Natural killer cell (primary cell): Measurements from ENCODE around the gene ADRM1. TPM values are rescaled to one million over a fixed set of nuclear protein-coding genes. Genes with fewer than 3 reads are reported as not detected.

ENCODE experiments used
- ATAC-seq, 3 donors: fragments of 150-1000 bp in 2 of 3; fragments of 200-7000 bp in 1 of 3; cut with Tn5 transposase; 1 replicate in 1 of 3; 2 replicates in 2 of 3; pipeline ENCODE4 v1.10.0; 2021; ENCODE audit warnings: mild to moderate bottlenecking in 2 of 3, moderate library complexity in 2 of 3
- DNase-seq, 2 donors: peaks; one replicate each; pipeline versions ENCODE4 v3.0.0 to v3.0.0-alpha.2; 2013 to 2021; ENCODE audit warnings: mixed read lengths in 1 of 2
- H3K27ac ChIP-seq: one replicate; pipeline ENCODE4 v1.5.1; 2013; ENCODE audit warnings: mild to moderate bottlenecking, low read length
- H3K27me3 ChIP-seq: one replicate; pipeline ENCODE4 v1.6.1; 2013; ENCODE audit warnings: low read length; ENCODE audit not compliant: control insufficient read depth, insufficient read depth
- H3K36me3 ChIP-seq: one replicate; pipeline ENCODE4 v1.6.1; 2013; ENCODE audit warnings: low read length; ENCODE audit not compliant: control insufficient read depth, insufficient read depth
- H3K4me1 ChIP-seq: one replicate; pipeline ENCODE4 v1.6.1; 2013; ENCODE audit warnings: low read length; ENCODE audit not compliant: control insufficient read depth, insufficient read depth
- H3K4me3 ChIP-seq: one replicate; pipeline ENCODE4 v1.5.1; 2013; ENCODE audit warnings: low read length
- H3K9me3 ChIP-seq: one replicate; pipeline ENCODE4 v1.6.1; 2013; ENCODE audit warnings: low read length; ENCODE audit not compliant: control insufficient read depth, insufficient read depth
- H3K27ac Mint-ChIP-seq, 2 donors: one replicate each; pipeline ENCODE4 v1.8.0; 2022; ENCODE audit warnings: mild to moderate bottlenecking in 2 of 2, mixed read lengths in 2 of 2, moderate library complexity in 1 of 2
- H3K27me3 Mint-ChIP-seq, 2 donors: one replicate each; pipeline ENCODE4 v1.8.0; 2022; ENCODE audit warnings: low read depth in 2 of 2, mixed read lengths in 2 of 2
- H3K36me3 Mint-ChIP-seq: one replicate; pipeline ENCODE4 v1.8.0; 2022; ENCODE audit warnings: mixed read lengths
- H3K4me1 Mint-ChIP-seq, 2 donors: one replicate each; pipeline ENCODE4 v1.8.0; 2022; ENCODE audit warnings: mixed read lengths in 2 of 2
- H3K4me3 Mint-ChIP-seq: one replicate; pipeline ENCODE4 v1.8.0; 2022; ENCODE audit warnings: mild to moderate bottlenecking, moderate library complexity, mixed read lengths
- H3K9me3 Mint-ChIP-seq, 2 donors: one replicate each; pipeline ENCODE4 v1.8.0; 2022; ENCODE audit warnings: mixed read lengths in 2 of 2
- WGBS: methylation state at CpG from one replicate; pipeline ENCODE4 v1.1.7; 2013; ENCODE audit warnings: missing lambda C conversion rate; ENCODE audit not compliant: insufficient coverage; 5-methylcytosine and 5-hydroxymethylcytosine counted together
- intact Hi-C: fragments of 100-400 bp; cut with micrococcal nuclease; formaldehyde crosslinking; loops from one replicate; pipeline ENCODE4 v1.14.2; 2022
- total RNA-seq, 4 donors: library from RNA; stranded (reverse); fragments of 120-200 nt in 1 of 4; gene quantifications; one replicate each; pipeline versions ENCODE4 v1.2.3 to v1.2.4, GENCODE V29; 2013 to 2022
- TF ChIP-seq, protein P1 (sequence below): fragments of 200-600 bp; IDR thresholded peaks from one replicate; pipeline ENCODE4 v1.8.0; 2022; ENCODE audit warnings: antibody characterized with exemption

Gene ADRM1
- total RNA-seq, 3 donors from 2014 or later (not counting 1 experiment from before 2014, with no cell fraction given): 81.4 to 88.4 (median 84.6) TPM

DNA sequence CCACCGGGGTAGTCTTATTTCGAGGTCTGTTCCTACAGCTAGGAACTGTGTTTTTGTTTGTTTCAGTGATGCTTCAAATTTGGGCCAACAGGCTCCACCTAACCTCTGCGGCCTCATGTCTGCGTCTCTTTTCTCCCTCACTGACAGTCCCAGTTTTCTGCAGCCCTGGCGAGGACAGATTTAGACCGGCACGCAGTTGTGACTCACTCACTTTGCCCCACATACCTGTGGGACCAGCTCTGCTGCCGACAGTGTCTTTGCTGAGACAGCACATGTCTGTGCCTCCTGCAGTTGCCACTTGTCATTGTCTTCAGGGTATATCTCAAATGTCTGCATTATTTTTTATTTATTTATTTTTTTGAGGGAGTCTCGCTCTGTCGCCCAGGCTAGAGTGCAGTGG, 35.3 kb upstream of the ADRM1 start:
- no peak for DNase-seq
- H3K27ac Mint-ChIP-seq: no peak overlapping the region
- Histone ChIP-seq H3K4me1 (no peaks in the 10 kb centered on the region), H3K4me3 (no peak overlapping the region), H3K36me3 (peaks cover 48% of the 10 kb centered on the region), H3K27ac (no peak overlapping the region), H3K9me3 (no peaks in the 10 kb centered on the region), H3K27me3 (no peaks in the 10 kb centered on the region)
- no peaks in the 10 kb centered on the region for H3K36me3 Mint-ChIP-seq
- TF ChIP-seq, protein P1, sequence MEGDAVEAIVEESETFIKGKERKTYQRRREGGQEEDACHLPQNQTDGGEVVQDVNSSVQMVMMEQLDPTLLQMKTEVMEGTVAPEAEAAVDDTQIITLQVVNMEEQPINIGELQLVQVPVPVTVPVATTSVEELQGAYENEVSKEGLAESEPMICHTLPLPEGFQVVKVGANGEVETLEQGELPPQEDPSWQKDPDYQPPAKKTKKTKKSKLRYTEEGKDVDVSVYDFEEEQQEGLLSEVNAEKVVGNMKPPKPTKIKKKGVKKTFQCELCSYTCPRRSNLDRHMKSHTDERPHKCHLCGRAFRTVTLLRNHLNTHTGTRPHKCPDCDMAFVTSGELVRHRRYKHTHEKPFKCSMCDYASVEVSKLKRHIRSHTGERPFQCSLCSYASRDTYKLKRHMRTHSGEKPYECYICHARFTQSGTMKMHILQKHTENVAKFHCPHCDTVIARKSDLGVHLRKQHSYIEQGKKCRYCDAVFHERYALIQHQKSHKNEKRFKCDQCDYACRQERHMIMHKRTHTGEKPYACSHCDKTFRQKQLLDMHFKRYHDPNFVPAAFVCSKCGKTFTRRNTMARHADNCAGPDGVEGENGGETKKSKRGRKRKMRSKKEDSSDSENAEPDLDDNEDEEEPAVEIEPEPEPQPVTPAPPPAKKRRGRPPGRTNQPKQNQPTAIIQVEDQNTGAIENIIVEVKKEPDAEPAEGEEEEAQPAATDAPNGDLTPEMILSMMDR: no peak
- no peaks in the 10 kb centered on the region for H3K27me3 Mint-ChIP-seq
- intact Hi-C loops: no loop called here
- ATAC-seq: no peak
- no peak overlapping the region for H3K4me3 Mint-ChIP-seq
- H3K9me3 Mint-ChIP-seq: no peaks in the 10 kb centered on the region
- H3K4me1 Mint-ChIP-seq: peaks cover 0 to 8% of the 10 kb centered on the region in 2 donors
- WGBS: 93% methylated on average over 8 of the region's 10 CpGs

DNA sequence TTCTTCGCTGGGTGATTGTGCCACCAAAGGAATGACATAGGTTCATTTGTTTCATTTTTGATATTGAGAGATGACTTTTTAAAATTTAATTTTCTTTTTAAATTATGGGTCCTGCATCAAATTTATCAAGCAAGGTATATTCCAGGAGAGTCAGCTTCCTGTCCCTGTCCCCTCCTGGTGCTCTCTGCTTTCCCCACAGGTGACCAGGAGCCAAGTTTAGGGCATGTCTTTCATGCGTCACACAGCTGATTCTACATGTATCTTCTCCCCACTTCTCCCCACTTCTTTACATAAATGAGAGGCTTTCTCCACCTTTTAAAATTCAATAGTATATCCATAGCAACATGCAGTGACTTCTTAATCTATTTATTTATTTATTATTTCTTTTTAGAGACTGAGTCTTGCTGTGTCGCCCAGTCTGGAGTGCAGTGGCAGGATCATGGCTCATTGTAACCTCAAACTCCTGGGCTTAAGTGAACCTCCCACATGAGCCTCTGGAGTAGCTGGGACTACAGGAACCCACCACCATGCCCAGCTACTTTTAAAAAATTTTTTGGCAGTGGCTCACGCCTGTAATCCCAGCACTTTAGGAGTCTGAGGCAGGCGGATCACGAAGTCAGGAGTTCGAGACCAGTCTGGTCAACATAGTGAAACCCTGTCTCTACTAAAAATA, 34.4 kb upstream of the ADRM1 start:
- H3K27me3 Mint-ChIP-seq: no peaks in the 10 kb centered on the region
- no peaks in the 10 kb centered on the region for H3K9me3 ChIP-seq
- no peak overlapping the region for H3K27ac Mint-ChIP-seq
- 83% methylated on average over 7 of the region's 7 CpGs for WGBS
- no peak overlapping the region for H3K27ac ChIP-seq
- H3K36me3 ChIP-seq: peaks cover 48% of the 10 kb centered on the region
- H3K4me1 Mint-ChIP-seq: peaks cover 0 to 9% of the 10 kb centered on the region in 2 donors
- no peak for DNase-seq
- H3K9me3 Mint-ChIP-seq: no peaks in the 10 kb centered on the region
- H3K4me1 ChIP-seq: no peaks in the 10 kb centered on the region
- H3K27me3 ChIP-seq: no peaks in the 10 kb centered on the region
- no peak overlapping the region for H3K4me3 ChIP-seq
- intact Hi-C loops: no loop called here
- peaks cover 6% of the 10 kb centered on the region for H3K36me3 Mint-ChIP-seq
- TF ChIP-seq, protein P1: no peak
- ATAC-seq: no peak
- H3K4me3 Mint-ChIP-seq: no peak overlapping the region

DNA sequence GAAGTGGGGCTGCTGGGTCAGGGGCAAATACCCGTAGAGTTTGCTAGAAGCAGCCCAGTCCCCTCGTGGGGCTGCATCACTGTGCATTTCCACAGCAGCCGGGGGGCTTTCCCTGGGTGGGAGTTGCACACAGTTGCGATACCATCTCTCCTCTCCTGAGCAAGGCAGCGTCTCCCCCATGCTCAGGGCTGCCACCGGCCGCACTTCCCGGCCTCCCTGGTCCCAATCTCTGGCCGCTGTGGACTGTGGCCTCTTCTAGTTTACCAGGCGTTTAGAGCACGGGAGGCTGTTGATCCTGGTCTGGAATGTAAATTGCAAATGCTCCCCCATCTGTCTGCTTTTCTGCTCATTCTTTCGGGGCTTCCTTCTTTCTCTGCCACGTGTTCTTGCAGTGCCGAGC, 33.4 kb upstream of the ADRM1 start:
- Histone ChIP-seq H3K36me3 (peaks cover 46% of the 10 kb centered on the region), H3K27me3 (no peaks in the 10 kb centered on the region), H3K27ac (no peak overlapping the region), H3K4me1 (peaks cover 2% of the 10 kb centered on the region), H3K4me3 (no peak overlapping the region), H3K9me3 (no peaks in the 10 kb centered on the region)
- H3K4me3 Mint-ChIP-seq: no peak overlapping the region
- H3K9me3 Mint-ChIP-seq: no peaks in the 10 kb centered on the region
- TF ChIP-seq, protein P1: no peak
- WGBS: 93% methylated on average over 14 of the region's 14 CpGs
- ATAC-seq (no peak), DNase-seq (no peak)
- intact Hi-C loops: no loop called here
- H3K27ac Mint-ChIP-seq: peak overlapping the region in 1 of 2 donors; percentile 57
- peaks cover 0 to 18% of the 10 kb centered on the region in 2 donors for H3K4me1 Mint-ChIP-seq
- H3K36me3 Mint-ChIP-seq: peaks cover 11% of the 10 kb centered on the region
- no peaks in the 10 kb centered on the region for H3K27me3 Mint-ChIP-seq

DNA sequence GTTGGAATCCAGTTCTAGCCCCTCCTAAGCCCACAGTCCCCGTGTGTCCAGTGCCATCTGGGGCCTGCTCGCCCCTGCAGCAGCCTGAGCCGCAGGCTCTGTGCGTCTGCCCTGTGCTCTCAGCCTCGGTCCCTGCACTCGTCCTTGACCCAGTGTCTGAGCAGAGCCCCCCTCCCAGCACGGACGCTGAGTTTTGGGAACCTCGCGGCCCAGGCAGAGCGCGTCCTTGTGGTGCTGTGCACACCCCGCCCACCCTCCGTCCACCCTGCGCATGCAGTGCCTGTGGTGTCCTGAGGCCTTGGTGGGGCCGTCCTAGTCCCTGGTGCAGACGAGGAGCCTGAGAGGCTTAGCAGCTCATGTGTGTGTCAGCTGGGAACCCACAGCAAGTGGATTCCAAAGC, 32.9 kb upstream of the ADRM1 start:
- H3K36me3 ChIP-seq: peaks cover 42% of the 10 kb centered on the region
- Mint-ChIP-seq H3K27me3 (no peaks in the 10 kb centered on the region), H3K9me3 (no peaks in the 10 kb centered on the region), H3K36me3 (peaks cover 11% of the 10 kb centered on the region), H3K4me1 (peaks cover 0 to 23% of the 10 kb centered on the region in 2 donors), H3K27ac (peak overlapping the region in 1 of 2 donors; percentile 57), H3K4me3 (no peak overlapping the region)
- TF ChIP-seq, protein P1: no peak
- H3K4me1 ChIP-seq: peaks cover 3% of the 10 kb centered on the region
- intact Hi-C loops: no loop called here
- no peaks in the 10 kb centered on the region for H3K27me3 ChIP-seq
- no peak overlapping the region for H3K27ac ChIP-seq
- WGBS: 93% methylated on average over 17 of the region's 17 CpGs
- H3K4me3 ChIP-seq: no peak overlapping the region
- ATAC-seq (no peak), DNase-seq (no peak)
- no peaks in the 10 kb centered on the region for H3K9me3 ChIP-seq
